ENCODE measurements around the gene IQGAP1.
A peak's percentile ranks its signal among the peaks of the same experiment; 100 is the strongest.

Gene IQGAP1, protein sequence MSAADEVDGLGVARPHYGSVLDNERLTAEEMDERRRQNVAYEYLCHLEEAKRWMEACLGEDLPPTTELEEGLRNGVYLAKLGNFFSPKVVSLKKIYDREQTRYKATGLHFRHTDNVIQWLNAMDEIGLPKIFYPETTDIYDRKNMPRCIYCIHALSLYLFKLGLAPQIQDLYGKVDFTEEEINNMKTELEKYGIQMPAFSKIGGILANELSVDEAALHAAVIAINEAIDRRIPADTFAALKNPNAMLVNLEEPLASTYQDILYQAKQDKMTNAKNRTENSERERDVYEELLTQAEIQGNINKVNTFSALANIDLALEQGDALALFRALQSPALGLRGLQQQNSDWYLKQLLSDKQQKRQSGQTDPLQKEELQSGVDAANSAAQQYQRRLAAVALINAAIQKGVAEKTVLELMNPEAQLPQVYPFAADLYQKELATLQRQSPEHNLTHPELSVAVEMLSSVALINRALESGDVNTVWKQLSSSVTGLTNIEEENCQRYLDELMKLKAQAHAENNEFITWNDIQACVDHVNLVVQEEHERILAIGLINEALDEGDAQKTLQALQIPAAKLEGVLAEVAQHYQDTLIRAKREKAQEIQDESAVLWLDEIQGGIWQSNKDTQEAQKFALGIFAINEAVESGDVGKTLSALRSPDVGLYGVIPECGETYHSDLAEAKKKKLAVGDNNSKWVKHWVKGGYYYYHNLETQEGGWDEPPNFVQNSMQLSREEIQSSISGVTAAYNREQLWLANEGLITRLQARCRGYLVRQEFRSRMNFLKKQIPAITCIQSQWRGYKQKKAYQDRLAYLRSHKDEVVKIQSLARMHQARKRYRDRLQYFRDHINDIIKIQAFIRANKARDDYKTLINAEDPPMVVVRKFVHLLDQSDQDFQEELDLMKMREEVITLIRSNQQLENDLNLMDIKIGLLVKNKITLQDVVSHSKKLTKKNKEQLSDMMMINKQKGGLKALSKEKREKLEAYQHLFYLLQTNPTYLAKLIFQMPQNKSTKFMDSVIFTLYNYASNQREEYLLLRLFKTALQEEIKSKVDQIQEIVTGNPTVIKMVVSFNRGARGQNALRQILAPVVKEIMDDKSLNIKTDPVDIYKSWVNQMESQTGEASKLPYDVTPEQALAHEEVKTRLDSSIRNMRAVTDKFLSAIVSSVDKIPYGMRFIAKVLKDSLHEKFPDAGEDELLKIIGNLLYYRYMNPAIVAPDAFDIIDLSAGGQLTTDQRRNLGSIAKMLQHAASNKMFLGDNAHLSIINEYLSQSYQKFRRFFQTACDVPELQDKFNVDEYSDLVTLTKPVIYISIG (N-terminal part only)

DNA sequence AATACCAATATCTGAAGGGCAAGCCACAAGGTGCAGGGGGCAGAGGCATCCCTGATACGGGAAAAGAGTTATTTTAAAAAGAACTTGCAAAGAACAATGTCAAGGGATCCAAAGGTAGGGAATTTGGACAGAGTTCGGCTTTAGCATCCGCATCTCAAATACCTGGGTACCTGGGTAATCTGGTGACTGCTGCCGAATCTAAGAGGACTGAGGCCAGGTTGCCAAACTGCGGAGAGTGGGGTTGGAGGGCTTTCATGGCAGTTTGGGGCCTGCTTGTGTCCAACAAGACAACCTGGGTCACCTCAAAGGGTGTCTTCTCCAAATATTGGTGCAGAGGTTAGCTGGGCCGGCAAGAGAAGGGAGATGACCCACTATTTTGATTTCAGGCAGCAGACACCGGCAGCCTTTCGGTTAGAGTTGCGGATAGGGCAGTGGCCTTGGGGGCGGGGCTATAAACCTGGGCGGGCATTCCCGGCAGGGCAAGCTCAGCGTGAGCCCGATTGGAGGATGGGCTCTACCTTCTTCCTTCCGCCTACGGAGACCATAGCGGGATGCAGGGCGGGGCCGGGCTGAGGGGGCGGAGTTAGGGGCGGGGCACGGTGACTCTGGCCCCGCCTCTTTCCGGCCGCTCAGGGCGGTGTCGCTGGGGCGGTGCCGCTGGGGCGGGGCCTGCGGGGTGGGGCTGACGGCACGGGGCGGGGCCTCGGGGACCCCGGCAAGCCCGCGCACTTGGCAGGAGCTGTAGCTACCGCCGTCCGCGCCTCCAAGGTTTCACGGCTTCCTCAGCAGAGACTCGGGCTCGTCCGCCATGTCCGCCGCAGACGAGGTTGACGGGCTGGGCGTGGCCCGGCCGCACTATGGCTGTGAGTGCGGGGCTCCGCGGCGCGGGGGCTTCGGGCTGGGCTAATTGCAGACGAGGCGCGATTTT lies at the start of gene IQGAP1:
TSS of gene IQGAP1 (plus strand) at position 709 of the 928 bp plus-strand sequence. CDS start at position 809, 100 bp downstream.
- TF ChIP-seq, protein P1, sequence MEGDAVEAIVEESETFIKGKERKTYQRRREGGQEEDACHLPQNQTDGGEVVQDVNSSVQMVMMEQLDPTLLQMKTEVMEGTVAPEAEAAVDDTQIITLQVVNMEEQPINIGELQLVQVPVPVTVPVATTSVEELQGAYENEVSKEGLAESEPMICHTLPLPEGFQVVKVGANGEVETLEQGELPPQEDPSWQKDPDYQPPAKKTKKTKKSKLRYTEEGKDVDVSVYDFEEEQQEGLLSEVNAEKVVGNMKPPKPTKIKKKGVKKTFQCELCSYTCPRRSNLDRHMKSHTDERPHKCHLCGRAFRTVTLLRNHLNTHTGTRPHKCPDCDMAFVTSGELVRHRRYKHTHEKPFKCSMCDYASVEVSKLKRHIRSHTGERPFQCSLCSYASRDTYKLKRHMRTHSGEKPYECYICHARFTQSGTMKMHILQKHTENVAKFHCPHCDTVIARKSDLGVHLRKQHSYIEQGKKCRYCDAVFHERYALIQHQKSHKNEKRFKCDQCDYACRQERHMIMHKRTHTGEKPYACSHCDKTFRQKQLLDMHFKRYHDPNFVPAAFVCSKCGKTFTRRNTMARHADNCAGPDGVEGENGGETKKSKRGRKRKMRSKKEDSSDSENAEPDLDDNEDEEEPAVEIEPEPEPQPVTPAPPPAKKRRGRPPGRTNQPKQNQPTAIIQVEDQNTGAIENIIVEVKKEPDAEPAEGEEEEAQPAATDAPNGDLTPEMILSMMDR (IDR thresholded peaks at IDR 0.05; ENCODE audit: low read length, missing control alignments) = no peak
- H3K4me3 ChIP-seq (replicated peaks; ENCODE audit: low read depth, low read length) = peak within 1 kb of the TSS; percentile 78
- peak; percentile 97 for DNase-seq (ENCODE audit: low read depth)

DNA sequence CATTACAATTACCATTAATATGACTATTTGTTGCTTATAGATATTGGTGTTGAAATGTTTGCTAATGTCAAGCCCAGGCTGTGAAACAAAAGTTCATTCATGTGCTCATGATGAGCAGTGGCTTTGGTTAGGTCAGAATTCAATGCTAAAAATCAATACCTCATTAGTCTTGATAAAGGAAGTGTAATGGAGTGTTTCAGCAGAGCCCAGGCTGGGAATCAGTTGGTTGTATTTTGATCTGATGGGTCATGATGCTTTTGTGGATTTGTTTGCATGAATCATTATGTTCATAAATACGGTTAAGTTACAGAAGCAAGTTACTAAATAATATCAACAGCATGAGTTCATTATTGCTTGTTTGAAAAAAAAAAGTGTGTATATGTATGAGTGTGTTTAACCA lies 49.5 kb upstream of the IQGAP1 start:
- no peak for DNase-seq (ENCODE audit: low read depth)
- no peak overlapping the region for H3K4me3 ChIP-seq (replicated peaks; ENCODE audit: low read depth, low read length)
- TF ChIP-seq, protein P1 (IDR thresholded peaks at IDR 0.05; ENCODE audit: low read length, missing control alignments) = no peak

DNA sequence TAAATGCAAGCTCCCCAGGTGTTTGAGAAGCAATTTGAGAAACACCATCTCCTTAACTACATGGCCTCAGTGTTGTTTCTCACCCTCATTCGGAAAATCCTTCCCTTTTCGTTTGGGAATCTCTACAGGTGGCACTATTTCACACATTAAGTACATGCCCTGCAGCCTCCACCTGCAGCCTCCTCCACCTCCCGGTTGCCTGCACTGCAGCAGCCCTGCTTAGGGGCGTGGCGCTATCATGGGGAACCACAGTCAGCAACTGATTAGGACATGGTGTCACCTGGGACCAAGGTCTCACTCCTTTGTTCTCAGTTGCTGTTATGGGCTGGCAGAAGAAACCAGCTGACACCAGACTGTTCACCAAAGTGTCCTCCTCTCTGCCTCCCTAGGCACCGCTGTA lies 47.7 kb upstream of the IQGAP1 start:
- TF ChIP-seq, protein P1 (IDR thresholded peaks at IDR 0.05; ENCODE audit: low read length, missing control alignments) = no peak
- no peak for DNase-seq (ENCODE audit: low read depth)
- no peak overlapping the region for H3K4me3 ChIP-seq (replicated peaks; ENCODE audit: low read depth, low read length)

DNA sequence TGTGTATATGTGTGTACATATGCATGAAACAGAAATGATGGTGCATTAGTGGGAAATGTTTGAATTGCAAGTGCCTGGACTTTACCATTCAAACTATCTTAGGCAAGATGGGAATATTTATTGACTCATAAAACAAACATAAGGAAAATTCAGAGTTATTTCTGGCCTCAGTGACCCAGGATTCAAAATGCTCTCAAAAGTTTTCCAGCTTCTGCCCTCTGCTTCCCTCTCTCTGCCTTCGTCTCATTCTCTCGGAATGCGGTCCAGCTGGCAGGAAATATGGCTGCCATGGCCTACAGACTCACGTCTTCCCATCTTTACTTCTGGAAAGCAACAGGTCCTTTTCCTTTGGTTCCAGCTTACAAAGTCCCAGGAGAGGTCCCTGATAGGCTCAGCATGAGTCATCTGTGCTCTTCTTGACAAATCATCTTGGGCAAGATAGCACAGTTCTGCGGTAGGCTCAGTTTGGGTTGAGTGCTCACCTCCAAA lies 44.7 kb upstream of the IQGAP1 start:
- DNase-seq (ENCODE audit: low read depth) = peak; percentile 46
- TF ChIP-seq, protein P1 (IDR thresholded peaks at IDR 0.05; ENCODE audit: low read length, missing control alignments) = no peak
- no peak overlapping the region for H3K4me3 ChIP-seq (replicated peaks; ENCODE audit: low read depth, low read length)

DNA sequence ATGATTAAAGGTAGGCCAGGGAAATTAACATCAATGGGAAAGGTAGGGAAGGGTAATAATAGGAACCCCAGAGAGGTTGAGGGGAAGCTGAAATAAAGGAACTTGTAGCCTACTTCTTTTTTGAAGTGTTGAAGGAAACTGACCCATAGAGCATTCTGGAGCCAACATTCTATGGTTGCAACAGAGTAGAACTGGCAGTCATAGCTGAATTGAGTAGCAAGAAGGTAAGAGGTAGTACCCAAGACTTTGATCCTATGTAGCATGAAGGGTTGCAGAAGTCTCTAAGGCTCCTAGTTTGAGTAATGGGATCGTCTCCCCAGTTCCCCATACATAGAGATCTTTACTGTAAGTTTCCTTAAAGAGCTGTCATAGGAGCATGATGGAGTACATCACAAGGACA lies 43.4 kb upstream of the IQGAP1 start:
- no peak for DNase-seq (ENCODE audit: low read depth)
- TF ChIP-seq, protein P1 (IDR thresholded peaks at IDR 0.05; ENCODE audit: low read length, missing control alignments) = no peak
- H3K4me3 ChIP-seq (replicated peaks; ENCODE audit: low read depth, low read length) = no peak overlapping the region
